K562 (cell line): ENCODE measurements around the gene ELMO3. TPM values are rescaled to one million over a fixed set of nuclear protein-coding genes. Genes with fewer than 3 reads are reported as not detected.
A peak's percentile ranks its signal among the peaks of the same experiment; 100 is the strongest.

Source experiments
- CBX8 ChIP-seq: fragments of 200-600 bp; sonication (generic); IDR thresholded peaks from 2 replicates; pipeline ENCODE4 v1.6.1; 2012; ENCODE audit warnings: borderline replicate concordance, mixed run types, low read depth, mild to moderate bottlenecking, moderate library complexity, mixed read lengths, low read length, control low read depth, inconsistent platforms; ENCODE audit not compliant: poor library complexity, severe bottlenecking; ENCODE audit errors: extremely low read depth
- GABPB1 ChIP-seq: sonication (generic); formaldehyde crosslinking; IDR thresholded peaks from 2 replicates; pipeline ENCODE4 v1.8.0; 2022; ENCODE audit warnings: mild to moderate bottlenecking, missing genetic modification reagents
- HCFC1 ChIP-seq: IDR thresholded peaks from 2 replicates; pipeline ENCODE4 v1.6.1; 2012; ENCODE audit warnings: low read depth, low read length, improper control_type of control experiment
- KLF6 ChIP-seq: fragments of 250-450 bp; sonication (Bioruptor Pico); IDR thresholded peaks from 2 replicates; pipeline ENCODE4 v1.4.0; 2020; ENCODE audit warnings: mild to moderate bottlenecking, moderate library complexity, borderline replicate concordance
- MIER1 ChIP-seq: fragments of 450-650 bp; IDR thresholded peaks from 2 replicates; pipeline ENCODE4 v1.6.1; 2016; ENCODE audit warnings: antibody characterized with exemption, mild to moderate bottlenecking, low read depth
- MTA1 ChIP-seq: fragments of 450-650 bp; IDR thresholded peaks from 2 replicates; pipeline ENCODE4 v1.6.1; 2017; ENCODE audit warnings: borderline replicate concordance
- NFE2L1 ChIP-seq: fragments of 450-650 bp; IDR thresholded peaks from 2 replicates; pipeline ENCODE4 v1.6.1; 2016; ENCODE audit warnings: missing genetic modification characterization, low read depth, mild to moderate bottlenecking, missing compliant biosample characterization, moderate library complexity, borderline replicate concordance
- NFXL1 ChIP-seq: fragments of 450-650 bp; formaldehyde crosslinking; IDR thresholded peaks from 2 replicates; pipeline ENCODE4 v1.4.0; 2021; ENCODE audit warnings: mild to moderate bottlenecking
- POLR3G ChIP-seq: IDR thresholded peaks from 2 replicates; pipeline ENCODE4 v1.6.1; 2011; ENCODE audit not compliant: insufficient read length, insufficient replicate concordance; ENCODE audit errors: extremely low read depth
- RAD51 ChIP-seq: fragments of 450-650 bp; IDR thresholded peaks from 2 replicates; pipeline ENCODE4 v1.7.1; 2016; ENCODE audit warnings: low read depth, mild to moderate bottlenecking, borderline replicate concordance
- ZBTB7A ChIP-seq: IDR thresholded peaks from 2 replicates; pipeline ENCODE4 v1.6.1; 2011; ENCODE audit warnings: low read depth, mild to moderate bottlenecking, low read length, moderate library complexity, borderline replicate concordance; ENCODE audit not compliant: control insufficient read depth
- ZNF121 ChIP-seq: sonication (generic); formaldehyde crosslinking; conservative IDR thresholded peaks from 2 replicates; pipeline ENCODE4 v1.8.0; 2022; ENCODE audit warnings: missing genetic modification reagents
- ZNF175 ChIP-seq: fragments of 200-800 bp; sonication (Bioruptor generic); IDR thresholded peaks from 2 replicates; pipeline ENCODE4 v1.6.1; 2016; ENCODE audit warnings: low read depth, mild to moderate bottlenecking, missing genetic modification characterization, missing compliant biosample characterization
- ZNF57 ChIP-seq: fragments of 450-650 bp; formaldehyde crosslinking; IDR thresholded peaks from 2 replicates; pipeline ENCODE4 v1.4.0; 2020; ENCODE audit warnings: mild to moderate bottlenecking, moderate library complexity
- polyA plus RNA-seq, 8 experiments: library from polyadenylated mRNA; depleted of rRNA in 4 of 8; stranded (reverse) in 5 of 8; unstranded in 3 of 8; fragments of >200 nt; fragmentation: Nextera tagmentation in 2 of 8; fragmentation: Illumina TruSeq in 1 of 8; extraction: Ambion mirVana in 2 of 8; extraction: Trizol in 1 of 8; gene quantifications; 2 replicates each; pipeline versions ENCODE4 v1.2.1 to v1.2.3, GENCODE V29; 2011 to 2014; ENCODE audit warnings: inconsistent platforms in 1 of 8, missing spikeins in 1 of 8
- total RNA-seq, 7 experiments: library from RNA; depleted of rRNA in 6 of 7; stranded (reverse); fragments of >200 nt in 6 of 7; fragmentation: Illumina TruSeq in 2 of 7; extraction: Trizol in 2 of 7; gene quantifications; 2 replicates each; pipeline versions ENCODE4 v1.2.1 to v1.2.3, GENCODE V29; 2011 to 2021; ENCODE audit warnings: low replicate concordance in 1 of 7
- TF ChIP-seq, protein P1 (sequence below): fragments of 250-450 bp; sonication (Bioruptor Pico); IDR thresholded peaks from 2 replicates; pipeline ENCODE4 v1.8.0; 2021; ENCODE audit warnings: borderline replicate concordance, mild to moderate bottlenecking, moderate library complexity; ENCODE audit not compliant: poor library complexity, severe bottlenecking
- TF ChIP-seq, protein P2 (sequence below): sonication (generic); formaldehyde crosslinking; IDR thresholded peaks from 2 replicates; pipeline ENCODE4 v1.5.0; 2020; ENCODE audit warnings: missing genetic modification reagents
- TF ChIP-seq, protein P3 (sequence below): sonication (generic); formaldehyde crosslinking; IDR thresholded peaks from 2 replicates; pipeline ENCODE4 v1.8.1; 2022; ENCODE audit warnings: missing genetic modification reagents
- TF ChIP-seq, protein P4 (sequence below), 2 experiments: IDR thresholded peaks; 2 replicates each; pipeline ENCODE4 v1.6.1; 2012; ENCODE audit warnings: improper control_type of control experiment in 2 of 2, low read depth in 2 of 2, low read length in 2 of 2, borderline replicate concordance in 1 of 2

The ELMO3 gene
- total and polyA plus RNA-seq, 9 of the 15 experiments (the other 6 are each of a cell fraction or from before 2014, with no cell fraction given): 0.04 to 5.1 (median 1.5) TPM

DNA sequence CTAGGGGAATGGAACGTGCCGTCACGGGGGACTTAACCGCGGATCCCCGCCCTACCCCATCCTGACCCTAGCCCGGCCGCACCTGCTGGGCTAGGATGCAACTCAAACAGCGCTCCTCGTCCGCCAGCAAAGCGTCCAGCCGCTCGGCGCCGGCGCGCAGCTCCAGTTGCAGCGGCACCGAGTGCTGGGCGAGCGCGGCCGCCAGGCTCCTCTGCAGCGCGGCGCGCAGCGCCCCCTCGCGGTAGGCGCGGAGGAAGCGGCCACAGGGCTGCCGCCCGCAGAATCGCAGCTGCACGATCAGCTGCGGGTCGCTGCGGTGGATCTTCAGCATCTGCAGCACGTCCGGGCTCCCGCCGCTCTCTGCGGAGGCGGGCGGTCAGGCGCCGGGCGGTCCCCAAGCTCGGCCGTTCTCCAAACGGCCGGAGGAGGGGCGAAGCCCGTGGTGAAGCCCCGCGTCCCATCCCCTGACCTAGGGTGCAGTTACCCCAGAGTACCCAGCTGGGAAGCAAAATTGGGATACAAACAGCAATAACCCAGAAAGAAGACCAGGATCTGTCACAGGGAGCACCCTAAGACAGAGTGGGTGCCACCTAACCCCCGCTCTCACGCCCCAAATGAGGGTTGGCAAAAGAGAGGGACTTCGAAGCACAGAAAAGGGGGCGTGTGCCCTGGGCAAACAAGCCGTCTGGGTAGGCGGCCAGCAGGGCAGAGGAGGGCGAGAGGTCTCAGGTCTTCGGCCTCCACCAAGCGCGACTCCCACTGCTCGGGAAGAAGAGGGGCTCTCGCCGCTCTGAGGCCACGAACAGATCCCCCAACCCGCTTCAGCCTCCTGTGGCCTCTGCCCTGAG is 43.4 kb upstream of the ELMO3 start (continued):
- TF ChIP-seq CBX8 (no peak), ZNF175 (no peak), MIER1 (no peak), NFXL1 (CRISPR knock-in tag) (no peak), ZBTB7A (peak; percentile 50; the same call in 1 of the 2 replicates), NFE2L1 (tag) (no peak), RAD51 (no peak), MTA1 (no peak), POLR3G (no peak), HCFC1 (peak; percentile 19; the same call in 1 of the 2 replicates), ZNF57 (CRISPR knock-in tag) (no peak), GABPB1 (CRISPR knock-in tag) (0 out of 2 replicates have a peak, but pooled peaks have one; percentile 14), KLF6 (CRISPR knock-in tag) (no peak), ZNF121 (no peak)
- TF ChIP-seq, protein P1, sequence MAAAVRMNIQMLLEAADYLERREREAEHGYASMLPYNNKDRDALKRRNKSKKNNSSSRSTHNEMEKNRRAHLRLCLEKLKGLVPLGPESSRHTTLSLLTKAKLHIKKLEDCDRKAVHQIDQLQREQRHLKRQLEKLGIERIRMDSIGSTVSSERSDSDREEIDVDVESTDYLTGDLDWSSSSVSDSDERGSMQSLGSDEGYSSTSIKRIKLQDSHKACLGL (CRISPR knock-in tag): no peak
- TF ChIP-seq, protein P2, sequence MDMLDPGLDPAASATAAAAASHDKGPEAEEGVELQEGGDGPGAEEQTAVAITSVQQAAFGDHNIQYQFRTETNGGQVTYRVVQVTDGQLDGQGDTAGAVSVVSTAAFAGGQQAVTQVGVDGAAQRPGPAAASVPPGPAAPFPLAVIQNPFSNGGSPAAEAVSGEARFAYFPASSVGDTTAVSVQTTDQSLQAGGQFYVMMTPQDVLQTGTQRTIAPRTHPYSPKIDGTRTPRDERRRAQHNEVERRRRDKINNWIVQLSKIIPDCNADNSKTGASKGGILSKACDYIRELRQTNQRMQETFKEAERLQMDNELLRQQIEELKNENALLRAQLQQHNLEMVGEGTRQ: no peak
- TF ChIP-seq, protein P3, sequence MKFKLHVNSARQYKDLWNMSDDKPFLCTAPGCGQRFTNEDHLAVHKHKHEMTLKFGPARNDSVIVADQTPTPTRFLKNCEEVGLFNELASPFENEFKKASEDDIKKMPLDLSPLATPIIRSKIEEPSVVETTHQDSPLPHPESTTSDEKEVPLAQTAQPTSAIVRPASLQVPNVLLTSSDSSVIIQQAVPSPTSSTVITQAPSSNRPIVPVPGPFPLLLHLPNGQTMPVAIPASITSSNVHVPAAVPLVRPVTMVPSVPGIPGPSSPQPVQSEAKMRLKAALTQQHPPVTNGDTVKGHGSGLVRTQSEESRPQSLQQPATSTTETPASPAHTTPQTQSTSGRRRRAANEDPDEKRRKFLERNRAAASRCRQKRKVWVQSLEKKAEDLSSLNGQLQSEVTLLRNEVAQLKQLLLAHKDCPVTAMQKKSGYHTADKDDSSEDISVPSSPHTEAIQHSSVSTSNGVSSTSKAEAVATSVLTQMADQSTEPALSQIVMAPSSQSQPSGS (CRISPR knock-in tag): no peak
- TF ChIP-seq, protein P4, sequence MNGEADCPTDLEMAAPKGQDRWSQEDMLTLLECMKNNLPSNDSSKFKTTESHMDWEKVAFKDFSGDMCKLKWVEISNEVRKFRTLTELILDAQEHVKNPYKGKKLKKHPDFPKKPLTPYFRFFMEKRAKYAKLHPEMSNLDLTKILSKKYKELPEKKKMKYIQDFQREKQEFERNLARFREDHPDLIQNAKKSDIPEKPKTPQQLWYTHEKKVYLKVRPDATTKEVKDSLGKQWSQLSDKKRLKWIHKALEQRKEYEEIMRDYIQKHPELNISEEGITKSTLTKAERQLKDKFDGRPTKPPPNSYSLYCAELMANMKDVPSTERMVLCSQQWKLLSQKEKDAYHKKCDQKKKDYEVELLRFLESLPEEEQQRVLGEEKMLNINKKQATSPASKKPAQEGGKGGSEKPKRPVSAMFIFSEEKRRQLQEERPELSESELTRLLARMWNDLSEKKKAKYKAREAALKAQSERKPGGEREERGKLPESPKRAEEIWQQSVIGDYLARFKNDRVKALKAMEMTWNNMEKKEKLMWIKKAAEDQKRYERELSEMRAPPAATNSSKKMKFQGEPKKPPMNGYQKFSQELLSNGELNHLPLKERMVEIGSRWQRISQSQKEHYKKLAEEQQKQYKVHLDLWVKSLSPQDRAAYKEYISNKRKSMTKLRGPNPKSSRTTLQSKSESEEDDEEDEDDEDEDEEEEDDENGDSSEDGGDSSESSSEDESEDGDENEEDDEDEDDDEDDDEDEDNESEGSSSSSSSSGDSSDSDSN (IDR thresholded peaks at IDR 0.05; ENCODE audit: borderline replicate concordance in 1 of 2, low read depth in 2 of 2, low read length in 2 of 2): peak; percentile 68 to 92; a peak in 2 of 4 replicates
